OCI-LY1 (cell line): Measurements from ENCODE around the gene ARL6.

ENCODE experiments used
- H2AFZ ChIP-seq: fragments of 200-600 bp; sonication (generic), shearing (Covaris generic); 2 replicates; pipeline ENCODE4 v1.6.0; 2014; ENCODE audit warnings: antibody characterized with exemption, mild to moderate bottlenecking, low read length
- H3F3A ChIP-seq: fragments of 200-600 bp; sonication (generic), shearing (Covaris generic); 2 replicates; pipeline ENCODE4 v1.6.0; 2014; ENCODE audit warnings: mild to moderate bottlenecking, antibody characterized with exemption, low read length, moderate library complexity; ENCODE audit not compliant: insufficient read depth
- H3K27ac ChIP-seq: fragments of 200-600 bp; sonication (generic); 2 replicates; pipeline ENCODE4 v1.5.1; 2014; ENCODE audit warnings: low read length, mixed run types, mild to moderate bottlenecking, low read depth; ENCODE audit not compliant: poor library complexity, severe bottlenecking
- H3K27me3 ChIP-seq: fragments of 200-600 bp; sonication (generic); 2 replicates; pipeline ENCODE4 v1.6.0; 2014; ENCODE audit warnings: antibody characterized with exemption, mild to moderate bottlenecking, low read length, moderate library complexity; ENCODE audit not compliant: insufficient read depth
- H3K36me3 ChIP-seq: fragments of 200-600 bp; sonication (generic); 2 replicates; pipeline ENCODE4 v1.6.1; 2014; ENCODE audit warnings: mild to moderate bottlenecking, antibody characterized with exemption, low read length, moderate library complexity, mixed read lengths; ENCODE audit not compliant: insufficient read depth
- H3K4me1 ChIP-seq: fragments of 200-600 bp; sonication (generic); 2 replicates; pipeline ENCODE4 v1.5.1; 2014; ENCODE audit warnings: mild to moderate bottlenecking, low read length, moderate library complexity; ENCODE audit not compliant: insufficient read depth, severe bottlenecking
- H3K4me2 ChIP-seq: fragments of 200-600 bp; sonication (generic), shearing (Covaris generic); 2 replicates; pipeline ENCODE4 v1.6.1; 2014; ENCODE audit warnings: low read length
- H3K4me3 ChIP-seq: fragments of 200-600 bp; sonication (generic); 2 replicates; pipeline ENCODE4 v1.5.1; 2014; ENCODE audit warnings: low read length, low read depth, mild to moderate bottlenecking, mixed read lengths; ENCODE audit not compliant: poor library complexity, severe bottlenecking
- H3K79me2 ChIP-seq: fragments of 200-600 bp; shearing (Covaris generic); 2 replicates; pipeline ENCODE4 v1.6.1; 2016; ENCODE audit warnings: mixed run types, low read length, mixed read lengths; ENCODE audit not compliant: insufficient read depth
- H3K9ac ChIP-seq: fragments of 200-600 bp; sonication (generic), shearing (Covaris generic); 2 replicates; pipeline ENCODE4 v1.6.1; 2014; ENCODE audit warnings: mild to moderate bottlenecking, low read length, mixed read lengths
- H3K9me2 ChIP-seq: fragments of 200-600 bp; sonication (generic), shearing (Covaris generic); 2 replicates; pipeline ENCODE4 v1.6.1; 2014; ENCODE audit warnings: low read depth, mild to moderate bottlenecking, low read length, mixed read lengths
- H3K9me3 ChIP-seq: fragments of 200-600 bp; shearing (Covaris generic); 2 replicates; pipeline ENCODE4 v1.6.1; 2014; ENCODE audit warnings: low read length, mixed read lengths
- H4K20me1 ChIP-seq: fragments of 200-600 bp; sonication (generic), shearing (Covaris generic); 2 replicates; pipeline ENCODE4 v1.6.0; 2016; ENCODE audit warnings: mild to moderate bottlenecking, low read length; ENCODE audit not compliant: insufficient read depth
- CTCF ChIP-seq: fragments of 200-600 bp; sonication (generic), shearing (Covaris generic); IDR thresholded peaks from 2 replicates; pipeline ENCODE4 v1.5.1; 2017; ENCODE audit warnings: mild to moderate bottlenecking, antibody characterized with exemption, low read length, moderate library complexity, mixed read lengths
- EZH2 ChIP-seq: fragments of 200-600 bp; sonication (generic), shearing (Covaris generic); IDR thresholded peaks from 2 replicates; pipeline ENCODE4 v1.8.0; 2017; ENCODE audit warnings: borderline replicate concordance, mixed run types, mild to moderate bottlenecking, antibody characterized with exemption, low read length, moderate library complexity, mixed read lengths

Gene ARL6

GRCh38 chr3:97838393-97838792, 73.8 kb downstream of the ARL6 start:
- H3K4me2 ChIP-seq: no peak overlapping the region
- no peak overlapping the region for H2AFZ ChIP-seq
- H4K20me1 ChIP-seq: no peaks in the 10 kb centered on the region
- no peak overlapping the region for H3K4me3 ChIP-seq
- no peaks in the 10 kb centered on the region for H3K9me2 ChIP-seq
- H3K27ac ChIP-seq: no peak overlapping the region
- no peaks in the 10 kb centered on the region for H3K27me3 ChIP-seq
- no peaks in the 10 kb centered on the region for H3F3A ChIP-seq
- H3K9me3 ChIP-seq: no peaks in the 10 kb centered on the region
- no peak overlapping the region for H3K9ac ChIP-seq
- no peaks in the 10 kb centered on the region for H3K36me3 ChIP-seq
- H3K4me1 ChIP-seq: no peaks in the 10 kb centered on the region
- H3K79me2 ChIP-seq: no peaks in the 10 kb centered on the region
- TF ChIP-seq CTCF (no peak), EZH2 (no peak)

GRCh38 chr3:97839944-97840343, 75.4 kb downstream of the ARL6 start:
- no peaks in the 10 kb centered on the region for H3K36me3 ChIP-seq
- no peaks in the 10 kb centered on the region for H3K9me2 ChIP-seq
- H3F3A ChIP-seq: no peaks in the 10 kb centered on the region
- TF ChIP-seq EZH2: no peak
- no peak for TF ChIP-seq CTCF
- no peak overlapping the region for H3K4me3 ChIP-seq
- no peak overlapping the region for H3K27ac ChIP-seq
- H3K9me3 ChIP-seq: no peaks in the 10 kb centered on the region
- H3K79me2 ChIP-seq: no peaks in the 10 kb centered on the region
- H3K4me1 ChIP-seq: no peaks in the 10 kb centered on the region
- no peaks in the 10 kb centered on the region for H3K27me3 ChIP-seq
- H2AFZ ChIP-seq: no peak overlapping the region
- no peaks in the 10 kb centered on the region for H4K20me1 ChIP-seq
- H3K4me2 ChIP-seq: no peak overlapping the region
- H3K9ac ChIP-seq: no peak overlapping the region

GRCh38 chr3:97841304-97841703, 76.7 kb downstream of the ARL6 start:
- H3K36me3 ChIP-seq: no peaks in the 10 kb centered on the region
- H3K27ac ChIP-seq: no peak overlapping the region
- no peaks in the 10 kb centered on the region for H3F3A ChIP-seq
- no peaks in the 10 kb centered on the region for H4K20me1 ChIP-seq
- H3K9me2 ChIP-seq: no peaks in the 10 kb centered on the region
- no peaks in the 10 kb centered on the region for H3K79me2 ChIP-seq
- TF ChIP-seq CTCF (no peak), EZH2 (no peak)
- no peaks in the 10 kb centered on the region for H3K27me3 ChIP-seq
- no peak overlapping the region for H3K4me2 ChIP-seq
- H3K4me3 ChIP-seq: no peak overlapping the region
- H2AFZ ChIP-seq: no peak overlapping the region
- H3K4me1 ChIP-seq: no peaks in the 10 kb centered on the region
- no peak overlapping the region for H3K9ac ChIP-seq
- H3K9me3 ChIP-seq: no peaks in the 10 kb centered on the region
